IMR-90 (cell line): ENCODE results near the gene COMP. TPM values are rescaled to one million over a fixed set of nuclear protein-coding genes. Genes with fewer than 3 reads are reported as not detected.

Source experiments
- ATAC-seq: fragments of 200-7000 bp; cut with Tn5 transposase; 2 replicates; pipeline ENCODE4 v1.9.1; 2020; ENCODE audit warnings: low read depth, mild to moderate bottlenecking, moderate library complexity
- BruUV-seq: library from RNA; stranded (reverse); fragments of 400-500 nt; replicated peaks from 2 replicates; lab custom pipeline; 2021; lab: Mats Ljungman, UMichigan
- CTCF ChIA-PET: fragments of 300-600 bp; formaldehyde crosslinking; extraction: SDS; loops from one replicate; lab custom pipeline; 2021; ENCODE audit warnings: antibody characterized with exemption; lab: Yijun Ruan, JAX
- POLR2A ChIA-PET: fragments of 300-600 bp; sonication (Branson Sonifier 250); formaldehyde crosslinking; loops from one replicate; lab custom pipeline; 2022; ENCODE audit warnings: antibody characterized with exemption; ENCODE audit not compliant: unreplicated experiment; lab: Charles Lee
- DNase-seq: peaks from one replicate; pipeline ENCODE4 v3.0.0; 2013
- H2AFZ ChIP-seq: replicated peaks from 2 replicates; pipeline ENCODE3; 2013; ENCODE audit warnings: low read length, mild to moderate bottlenecking; ENCODE audit not compliant: poor library complexity
- H2AK5ac ChIP-seq: 2 replicates; pipeline ENCODE4 v1.6.1; 2013; ENCODE audit warnings: low read depth, low read length, inconsistent platforms
- H2AK9ac ChIP-seq: replicated peaks from 2 replicates; pipeline ENCODE3; 2013; ENCODE audit warnings: mild to moderate bottlenecking, low read depth, low read length, moderate library complexity; ENCODE audit not compliant: poor library complexity
- H2BK120ac ChIP-seq: 2 replicates; pipeline ENCODE4 v1.6.1; 2013; ENCODE audit warnings: low read depth, low read length, inconsistent platforms
- H2BK15ac ChIP-seq: 3 replicates; pipeline ENCODE4 v1.6.1; 2013; ENCODE audit warnings: low read depth, low read length, inconsistent platforms
- H2BK20ac ChIP-seq: 2 replicates; pipeline ENCODE4 v1.6.1; 2013; ENCODE audit warnings: low read depth, mild to moderate bottlenecking, inconsistent platforms, low read length, moderate library complexity
- H2BK5ac ChIP-seq: 2 replicates; pipeline ENCODE4 v1.6.1; 2013; ENCODE audit warnings: mild to moderate bottlenecking, low read depth, low read length, inconsistent platforms; ENCODE audit not compliant: poor library complexity, severe bottlenecking
- H3K14ac ChIP-seq: replicated peaks from 2 replicates; pipeline ENCODE4 v1.6.1; 2013; ENCODE audit warnings: low read depth, low read length, inconsistent platforms
- H3K18ac ChIP-seq: 2 replicates; pipeline ENCODE4 v1.6.1; 2013; ENCODE audit warnings: low read depth, low read length, control low read depth
- H3K23ac ChIP-seq: 2 replicates; pipeline ENCODE4 v1.6.1; 2013; ENCODE audit warnings: low read depth, low read length, inconsistent platforms
- H3K27ac ChIP-seq: 2 replicates; pipeline ENCODE4 v1.5.1; 2013; ENCODE audit warnings: mild to moderate bottlenecking, control low read depth, low read length; ENCODE audit not compliant: insufficient read depth
- H3K27me3 ChIP-seq: 2 replicates; pipeline ENCODE4 v1.6.1; 2013; ENCODE audit warnings: low read length; ENCODE audit not compliant: control insufficient read depth, insufficient read depth
- H3K36me3 ChIP-seq: 2 replicates; pipeline ENCODE4 v1.6.1; 2013; ENCODE audit warnings: low read length, mixed read lengths; ENCODE audit not compliant: control insufficient read depth, insufficient read depth
- H3K4ac ChIP-seq: 2 replicates; pipeline ENCODE4 v1.6.1; 2013; ENCODE audit warnings: low read depth, low read length, inconsistent platforms
- H3K4me1 ChIP-seq: 2 replicates; pipeline ENCODE4 v1.6.1; 2013; ENCODE audit warnings: low read length, mixed read lengths; ENCODE audit not compliant: control insufficient read depth, insufficient read depth
- H3K4me2 ChIP-seq: 2 replicates; pipeline ENCODE4 v1.6.1; 2013; ENCODE audit warnings: low read depth, mild to moderate bottlenecking, control low read depth, low read length, moderate library complexity
- H3K4me3 ChIP-seq: 2 replicates; pipeline ENCODE4 v1.5.1; 2013; ENCODE audit warnings: low read depth, mild to moderate bottlenecking, control low read depth, low read length, moderate library complexity; ENCODE audit not compliant: insufficient read depth
- H3K56ac ChIP-seq: 2 replicates; pipeline ENCODE4 v1.6.1; 2013; ENCODE audit warnings: low read length, inconsistent platforms; ENCODE audit not compliant: insufficient read depth; ENCODE audit errors: extremely low read depth
- H3K79me1 ChIP-seq, 2 experiments: 2 replicates each; pipeline ENCODE4 v1.6.1; 2013; ENCODE audit warnings: low read length in 2 of 2, inconsistent platforms in 1 of 2, low read depth in 1 of 2
- H3K9ac ChIP-seq: 2 replicates; pipeline ENCODE4 v1.6.1; 2013; ENCODE audit warnings: low read depth, low read length, control low read depth
- H3K9me1 ChIP-seq: 2 replicates; pipeline ENCODE4 v1.6.1; 2013; ENCODE audit warnings: low read length, inconsistent platforms; ENCODE audit not compliant: insufficient read depth
- H3K9me3 ChIP-seq: 2 replicates; pipeline ENCODE4 v1.6.1; 2013; ENCODE audit warnings: low read length; ENCODE audit not compliant: control insufficient read depth, insufficient read depth
- H4K20me1 ChIP-seq: 2 replicates; pipeline ENCODE4 v1.6.1; 2013; ENCODE audit warnings: low read length, inconsistent platforms; ENCODE audit not compliant: insufficient read depth
- H4K5ac ChIP-seq: 2 replicates; pipeline ENCODE4 v1.6.1; 2013; ENCODE audit warnings: mild to moderate bottlenecking, low read depth, low read length, control low read depth
- H4K8ac ChIP-seq, 2 experiments: 2 replicates each; pipeline ENCODE4 v1.6.1; 2013; ENCODE audit warnings: low read depth in 2 of 2, low read length in 2 of 2, control low read depth in 1 of 2, inconsistent platforms in 1 of 2
- H4K91ac ChIP-seq: 2 replicates; pipeline ENCODE4 v1.6.1; 2013; ENCODE audit warnings: low read depth, low read length, inconsistent platforms; ENCODE audit not compliant: insufficient read depth
- BHLHE40 ChIP-seq: fragments of 150-350 bp; IDR thresholded peaks from 2 replicates; pipeline ENCODE4 v1.6.1; 2016; ENCODE audit warnings: mild to moderate bottlenecking, low read depth, low read length
- CEBPB ChIP-seq: IDR thresholded peaks from 2 replicates; pipeline ENCODE4 v1.6.1; 2012; ENCODE audit warnings: low read depth, low read length, improper control_type of control experiment
- CHD1 ChIP-seq: IDR thresholded peaks from 2 replicates; pipeline ENCODE4 v1.6.1; 2012; ENCODE audit warnings: low read depth, low read length, improper control_type of control experiment
- CTCF ChIP-seq: conservative IDR thresholded peaks from 2 replicates; pipeline ENCODE4 v1.5.1; 2012; ENCODE audit warnings: mild to moderate bottlenecking, low read depth, low read length, improper control_type of control experiment
- ELK1 ChIP-seq: fragments of 150-350 bp; IDR thresholded peaks from 2 replicates; pipeline ENCODE4 v1.6.1; 2016; ENCODE audit warnings: low read depth, mild to moderate bottlenecking, low read length, moderate library complexity, borderline replicate concordance
- FOS ChIP-seq: fragments of 150-350 bp; IDR thresholded peaks from 2 replicates; pipeline ENCODE4 v1.6.1; 2016; ENCODE audit warnings: low read depth, low read length
- MAFK ChIP-seq: IDR thresholded peaks from 2 replicates; pipeline ENCODE4 v1.6.1; 2012; ENCODE audit warnings: low read depth, low read length, improper control_type of control experiment
- MAZ ChIP-seq: IDR thresholded peaks from 2 replicates; pipeline ENCODE4 v1.6.1; 2012; ENCODE audit warnings: low read depth, mild to moderate bottlenecking, low read length, improper control_type of control experiment, moderate library complexity, borderline replicate concordance
- MXI1 ChIP-seq: IDR thresholded peaks from 2 replicates; pipeline ENCODE4 v1.6.1; 2012; ENCODE audit warnings: low read depth, mild to moderate bottlenecking, low read length, moderate library complexity, borderline replicate concordance
- NFE2L2 ChIP-seq: fragments of 150-350 bp; IDR thresholded peaks from 2 replicates; pipeline ENCODE4 v1.6.1; 2016; ENCODE audit warnings: low read depth, mild to moderate bottlenecking, low read length
- POLR2A ChIP-seq: IDR thresholded peaks from 2 replicates; pipeline ENCODE4 v1.6.1; 2012; ENCODE audit warnings: mild to moderate bottlenecking, low read depth, low read length
- RAD21 ChIP-seq: IDR thresholded peaks from 2 replicates; pipeline ENCODE4 v1.6.1; 2012; ENCODE audit warnings: low read length, improper control_type of control experiment
- RCOR1 ChIP-seq: IDR thresholded peaks from 2 replicates; pipeline ENCODE4 v1.6.1; 2012; ENCODE audit warnings: mild to moderate bottlenecking, low read length, improper control_type of control experiment; ENCODE audit not compliant: insufficient replicate concordance
- RFX5 ChIP-seq: IDR thresholded peaks from 2 replicates; pipeline ENCODE4 v1.8.0; 2012; ENCODE audit warnings: low read depth, mild to moderate bottlenecking, low read length, moderate library complexity
- SMC3 ChIP-seq: fragments of 150-350 bp; IDR thresholded peaks from 2 replicates; pipeline ENCODE4 v1.6.1; 2016; ENCODE audit warnings: low read depth, mild to moderate bottlenecking, antibody characterized with exemption, low read length, moderate library complexity
- USF2 ChIP-seq: fragments of 150-350 bp; IDR thresholded peaks from 2 replicates; pipeline ENCODE4 v1.6.1; 2017; ENCODE audit warnings: mild to moderate bottlenecking, antibody characterized with exemption, low read length, low read depth
- WGBS, 2 experiments: methylation state at CpG; one replicate each; pipeline versions ENCODE4 v1.1.5 to v1.1.7; 2013; ENCODE audit warnings: missing lambda C conversion rate in 2 of 2; ENCODE audit not compliant: insufficient read length in 1 of 2; ENCODE audit errors: extremely low coverage in 2 of 2; 5-methylcytosine and 5-hydroxymethylcytosine counted together
- dilution Hi-C: fragments of 300-500 bp; cut with HindIII; formaldehyde crosslinking; loops from one replicate; pipeline ENCODE4 v1.14.3; 2018; ENCODE audit warnings: low sequenced_read_pairs; ENCODE audit not compliant: unreplicated experiment
- in situ Hi-C: fragments of 300-500 bp; cut with MboI; formaldehyde crosslinking; loops from 3 replicates; pipeline ENCODE4 v1.14.3; 2019; ENCODE audit warnings: low sequenced_read_pairs, inconsistent platforms, mixed read lengths
- intact Hi-C: fragments of 100-400 bp; cut with micrococcal nuclease; formaldehyde crosslinking; loops from 2 replicates; pipeline ENCODE4 v1.10.0; 2022
- polyA plus RNA-seq, 3 experiments: library from polyadenylated mRNA; depleted of rRNA; stranded (reverse); fragments of >200 nt; gene quantifications; 2 replicates each; pipeline ENCODE4 v1.2.3, GENCODE V29; 2012; ENCODE audit warnings: low replicate concordance in 1 of 3
- total RNA-seq: library from RNA; depleted of rRNA; stranded (reverse); fragments of >200 nt; gene quantifications from 2 replicates; pipeline ENCODE4 v1.2.3, GENCODE V29; 2012

The COMP gene
- total and polyA plus RNA-seq, 2 of the 4 experiments (the other 2 are of a cell fraction), result under 0.01 to 0.43 TPM

GRCh38 chr19:18804643-18805042 lies 13.5 kb upstream of the COMP start:
- no peak overlapping the region for H2AK9ac ChIP-seq
- H3K9ac ChIP-seq, result no peak overlapping the region
- no peaks in the 10 kb centered on the region for H3K79me1 ChIP-seq
- H2BK15ac ChIP-seq, result no peak overlapping the region
- no peak overlapping the region for H3K4ac ChIP-seq
- no peak overlapping the region for H2AK5ac ChIP-seq
- H3K27ac ChIP-seq, result no peak overlapping the region
- ATAC-seq (no peak), DNase-seq (no peak)
- H3K4me2 ChIP-seq, result no peak overlapping the region
- H4K20me1 ChIP-seq, result no peaks in the 10 kb centered on the region
- no peak overlapping the region for H3K23ac ChIP-seq
- POLR2A ChIA-PET, result no interaction called here
- BruUV-seq, result no TSS peak
- no peak overlapping the region for H3K56ac ChIP-seq
- no peak overlapping the region for H2BK120ac ChIP-seq
- H4K5ac ChIP-seq, result no peak overlapping the region
- H2AFZ ChIP-seq, result no peak overlapping the region
- H3K4me3 ChIP-seq, result no peak overlapping the region
- H3K18ac ChIP-seq, result no peak overlapping the region
- intact Hi-C loops (no loop called here), dilution Hi-C loops (no loop called here), in situ Hi-C loops (no loop called here)
- WGBS, 2 experiments, result 73% methylated on average over 3 of the region's 8 CpGs; no CpG with 5 or more reads in 1 of the 2 experiments
- peaks cover 21% of the 10 kb centered on the region for H3K27me3 ChIP-seq
- H4K8ac ChIP-seq, result no peak overlapping the region
- H3K9me1 ChIP-seq, result no peaks in the 10 kb centered on the region
- H3K9me3 ChIP-seq, result peaks cover 7% of the 10 kb centered on the region; the same call in 1 of the 2 replicates
- no peak overlapping the region for H4K91ac ChIP-seq
- no peak overlapping the region for H2BK20ac ChIP-seq
- H3K4me1 ChIP-seq, result peaks cover 1% of the 10 kb centered on the region; the same call in 1 of the 2 replicates
- TF ChIP-seq BHLHE40 (no peak), USF2 (no peak), SMC3 (no peak), FOS (no peak), MAZ (no peak), POLR2A (no peak), CHD1 (no peak), RAD21 (no peak), CEBPB (no peak), CTCF (no peak), ELK1 (no peak), RCOR1 (no peak), RFX5 (no peak), MAFK (no peak), MXI1 (no peak), NFE2L2 (no peak)
- no peak overlapping the region for H3K14ac ChIP-seq
- H3K36me3 ChIP-seq, result no peaks in the 10 kb centered on the region
- no peak overlapping the region for H2BK5ac ChIP-seq
- CTCF ChIA-PET, result no interaction called here
